B cell (primary cell): ENCODE data around the gene SMIM35. TPM values are rescaled to one million over a fixed set of nuclear protein-coding genes. Genes with fewer than 3 reads are reported as not detected.

Experiments
- ATAC-seq: fragments of 200-7000 bp; cut with Tn5 transposase; one replicate; pipeline ENCODE4 v1.10.0; 2021; ENCODE audit warnings: low read depth, mild to moderate bottlenecking, moderate number of reproducible peaks, moderate library complexity
- CTCF ChIA-PET: fragments of 350-600 bp; sonication (Branson Sonifier 250); formaldehyde crosslinking; loops from one replicate; lab custom pipeline; 2021; ENCODE audit warnings: antibody characterized with exemption, inconsistent platforms; lab: Charles Lee
- POLR2A ChIA-PET: fragments of 350-600 bp; sonication (Branson Sonifier 250); formaldehyde crosslinking; loops from one replicate; lab custom pipeline; 2021; ENCODE audit warnings: antibody characterized with exemption; lab: Charles Lee
- DNase-seq: peaks from one replicate; pipeline ENCODE4 v3.0.0; 2013
- H2AFZ ChIP-seq: 2 replicates; pipeline ENCODE4 v1.6.1; 2012; ENCODE audit warnings: mild to moderate bottlenecking, low read depth, low read length; ENCODE audit not compliant: insufficient read depth, poor library complexity, severe bottlenecking
- H3K27ac ChIP-seq, 2 donors: 1 replicate in 1 of 2; 2 replicates in 1 of 2; pipeline ENCODE4 v1.5.1; 2012 to 2013; ENCODE audit warnings: low read length in 2 of 2, mild to moderate bottlenecking in 2 of 2, moderate library complexity in 1 of 2
- H3K27me3 ChIP-seq, 4 experiments: fragments of 200-600 bp in 1 of 4; sonication (generic) in 1 of 4; replicated peaks in 1 of 4; 1 replicate in 2 of 4; 2 replicates in 2 of 4; pipeline versions ENCODE4 v1.6.1 to v1.7.0; 2013 to 2016; ENCODE audit warnings: low read length in 3 of 4, mild to moderate bottlenecking in 2 of 4, mixed read lengths in 1 of 4, moderate library complexity in 1 of 4; ENCODE audit not compliant: insufficient read depth in 4 of 4, control insufficient read depth in 3 of 4; ENCODE audit errors: control extremely low read depth in 1 of 4
- H3K36me3 ChIP-seq, 2 experiments: replicated peaks in 1 of 2; 1 replicate in 1 of 2; 2 replicates in 1 of 2; pipeline versions ENCODE4 v1.6.1 to v1.7.1; 2013; ENCODE audit warnings: low read length in 1 of 2; ENCODE audit not compliant: insufficient read depth in 2 of 2, control insufficient read depth in 1 of 2; ENCODE audit errors: control extremely low read depth in 1 of 2, extremely low read depth in 1 of 2
- H3K4me1 ChIP-seq, 2 donors: fragments of 200-600 bp in 1 of 2; sonication (generic) in 1 of 2; 1 replicate in 1 of 2; 2 replicates in 1 of 2; pipeline versions ENCODE4 v1.5.1 to v1.6.1; 2013 to 2017; ENCODE audit warnings: low read length in 2 of 2; ENCODE audit not compliant: control insufficient read depth in 2 of 2, insufficient read depth in 2 of 2
- H3K4me2 ChIP-seq: replicated peaks from 2 replicates; pipeline ENCODE3; 2012; ENCODE audit warnings: mild to moderate bottlenecking, low read depth, low read length; ENCODE audit not compliant: poor library complexity, severe bottlenecking
- H3K4me3 ChIP-seq, 5 experiments: fragments of 200-600 bp in 1 of 5; sonication (generic) in 1 of 5; 1 replicate in 3 of 5; 2 replicates in 2 of 5; pipeline versions ENCODE4 v1.5.1 to v1.7.0; 2011 to 2016; ENCODE audit warnings: low read length in 4 of 5, mild to moderate bottlenecking in 4 of 5, low read depth in 2 of 5, control low read depth in 1 of 5, moderate library complexity in 1 of 5; ENCODE audit not compliant: insufficient read depth in 1 of 5; ENCODE audit errors: control extremely low read depth in 1 of 5, extremely low read depth in 1 of 5
- H3K79me2 ChIP-seq: fragments of 200-600 bp; sonication (generic); one replicate; pipeline ENCODE4 v1.6.0; 2016; ENCODE audit warnings: low read length; ENCODE audit not compliant: control insufficient read depth, insufficient read depth
- H3K9ac ChIP-seq: fragments of 200-600 bp; sonication (generic); 2 replicates; pipeline ENCODE4 v1.6.1; 2017; ENCODE audit warnings: mild to moderate bottlenecking, low read length, moderate library complexity
- H3K9me3 ChIP-seq, 3 donors: one replicate each; pipeline versions ENCODE4 v1.6.1 to v1.7.1; 2013; ENCODE audit warnings: low read length in 2 of 3; ENCODE audit not compliant: control insufficient read depth in 2 of 3, insufficient read depth in 1 of 3; ENCODE audit errors: control extremely low read depth in 1 of 3
- H4K20me1 ChIP-seq: 2 replicates; pipeline ENCODE4 v1.6.0; 2012; ENCODE audit warnings: mild to moderate bottlenecking, low read length; ENCODE audit not compliant: insufficient read depth, control insufficient read depth, poor library complexity, severe bottlenecking
- H3K27ac Mint-ChIP-seq: one replicate; pipeline ENCODE4 v1.8.0; 2021; ENCODE audit warnings: mixed read lengths
- H3K27me3 Mint-ChIP-seq: one replicate; pipeline ENCODE4 v1.8.0; 2021; ENCODE audit warnings: mixed read lengths
- H3K4me1 Mint-ChIP-seq: one replicate; pipeline ENCODE4 v1.8.0; 2021; ENCODE audit warnings: mixed read lengths
- H3K4me3 Mint-ChIP-seq: one replicate; pipeline ENCODE4 v1.8.0; 2021; ENCODE audit warnings: mixed read lengths
- H3K9me3 Mint-ChIP-seq: one replicate; pipeline ENCODE4 v1.8.0; 2022; ENCODE audit warnings: mixed read lengths; ENCODE audit not compliant: insufficient read depth
- EZH2 ChIP-seq: IDR thresholded peaks from 2 replicates; pipeline ENCODE4 v1.6.1; 2012; ENCODE audit warnings: borderline replicate concordance, low read depth, mild to moderate bottlenecking, moderate library complexity, low read length; ENCODE audit not compliant: insufficient read depth, poor library complexity, severe bottlenecking
- WGBS: methylation state at CpG from one replicate; pipeline ENCODE4 v1.1.5; 2013; ENCODE audit warnings: missing lambda C conversion rate; ENCODE audit not compliant: insufficient coverage; 5-methylcytosine and 5-hydroxymethylcytosine counted together
- intact Hi-C: fragments of 100-400 bp; cut with micrococcal nuclease; formaldehyde crosslinking; loops from one replicate; pipeline ENCODE4 v1.10.0; 2022
- polyA plus RNA-seq: library from polyadenylated mRNA; depleted of rRNA; stranded (reverse); fragments of >200 nt; gene quantifications from 2 replicates; pipeline ENCODE4 v1.2.3, GENCODE V29; 2012
- total RNA-seq, 2 donors: library from RNA; stranded (reverse); fragments of 120-200 nt in 1 of 2; gene quantifications; 1 replicate in 1 of 2; 2 replicates in 1 of 2; pipeline versions ENCODE4 v1.2.3 to v1.2.4, GENCODE V29; 2013 to 2022
- TF ChIP-seq, protein P1 (sequence below): fragments of 200-600 bp; IDR thresholded peaks from one replicate; pipeline ENCODE4 v1.8.0; 2022; ENCODE audit warnings: antibody characterized with exemption, mild to moderate bottlenecking

SMIM35 gene
- total and polyA plus RNA-seq, 2 donors (not counting 1 experiment from before 2014, with no cell fraction given) = 1.3 to 4.5 TPM

- Histone ChIP-seq H2AFZ (no peak overlapping the region), H4K20me1 (no peaks in the 10 kb centered on the region), H3K4me2 (no peak overlapping the region), H3K4me3 (no peak overlapping the region), H3K4me1 (no peaks in the 10 kb centered on the region), H3K9me3 (no peaks in the 10 kb centered on the region), H3K9ac (no peak overlapping the region), H3K27me3 (peaks cover 0 to 12% (median 0%) of the 10 kb centered on the region in 4 experiments), H3K36me3 (no peaks in the 10 kb centered on the region), H3K79me2 (no peaks in the 10 kb centered on the region), H3K27ac (no peak overlapping the region)
- Mint-ChIP-seq H3K4me1 (no peaks in the 10 kb centered on the region), H3K27me3 (peaks cover 32% of the 10 kb centered on the region), H3K27ac (no peak overlapping the region), H3K4me3 (no peak overlapping the region), H3K9me3 (no peaks in the 10 kb centered on the region)
- ATAC-seq = no peak
- ChIA-PET POLR2A (no interaction called here), CTCF (interaction anchor here (1.4 to 13.0 kb wide), 4 partner anchors 8 to 254 kb away, joined by 3 to 495 read pairs (median 6); no protein-coding TSS in a partner anchor)
- 79% methylated on average over 6 of the region's 6 CpGs for WGBS
- no peak for TF ChIP-seq EZH2
- TF ChIP-seq, protein P1, sequence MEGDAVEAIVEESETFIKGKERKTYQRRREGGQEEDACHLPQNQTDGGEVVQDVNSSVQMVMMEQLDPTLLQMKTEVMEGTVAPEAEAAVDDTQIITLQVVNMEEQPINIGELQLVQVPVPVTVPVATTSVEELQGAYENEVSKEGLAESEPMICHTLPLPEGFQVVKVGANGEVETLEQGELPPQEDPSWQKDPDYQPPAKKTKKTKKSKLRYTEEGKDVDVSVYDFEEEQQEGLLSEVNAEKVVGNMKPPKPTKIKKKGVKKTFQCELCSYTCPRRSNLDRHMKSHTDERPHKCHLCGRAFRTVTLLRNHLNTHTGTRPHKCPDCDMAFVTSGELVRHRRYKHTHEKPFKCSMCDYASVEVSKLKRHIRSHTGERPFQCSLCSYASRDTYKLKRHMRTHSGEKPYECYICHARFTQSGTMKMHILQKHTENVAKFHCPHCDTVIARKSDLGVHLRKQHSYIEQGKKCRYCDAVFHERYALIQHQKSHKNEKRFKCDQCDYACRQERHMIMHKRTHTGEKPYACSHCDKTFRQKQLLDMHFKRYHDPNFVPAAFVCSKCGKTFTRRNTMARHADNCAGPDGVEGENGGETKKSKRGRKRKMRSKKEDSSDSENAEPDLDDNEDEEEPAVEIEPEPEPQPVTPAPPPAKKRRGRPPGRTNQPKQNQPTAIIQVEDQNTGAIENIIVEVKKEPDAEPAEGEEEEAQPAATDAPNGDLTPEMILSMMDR = no peak
- intact Hi-C loops = no loop called here
- DNase-seq = no peak
These were observed 25.1 kb downstream of the SMIM35 start for GRCh38 chr11:118061586-118062125.

- H3K27me3 Mint-ChIP-seq = peaks cover 31% of the 10 kb centered on the region
- intact Hi-C loops = no loop called here
- POLR2A ChIA-PET = no interaction called here
- no peak for ATAC-seq
- Histone ChIP-seq H3K27me3 (peaks cover 0 to 12% (median 0%) of the 10 kb centered on the region in 4 experiments), H2AFZ (no peak overlapping the region), H3K27ac (no peak overlapping the region), H3K4me1 (no peaks in the 10 kb centered on the region), H3K4me2 (no peak overlapping the region), H3K9me3 (no peaks in the 10 kb centered on the region), H3K79me2 (no peaks in the 10 kb centered on the region), H3K36me3 (no peaks in the 10 kb centered on the region), H3K4me3 (no peak overlapping the region), H3K9ac (no peak overlapping the region), H4K20me1 (no peaks in the 10 kb centered on the region)
- 100% methylated on average over 2 of the region's 7 CpGs for WGBS
- TF ChIP-seq EZH2 = no peak
- H3K4me1 Mint-ChIP-seq = no peaks in the 10 kb centered on the region
- no peak overlapping the region for H3K27ac Mint-ChIP-seq
- DNase-seq = no peak
- no peaks in the 10 kb centered on the region for H3K9me3 Mint-ChIP-seq
- H3K4me3 Mint-ChIP-seq = no peak overlapping the region
- CTCF ChIA-PET = interaction anchor here (1.4 to 13.0 kb wide), 4 partner anchors 113 to 253 kb away, joined by 3 to 495 read pairs (median 116); no protein-coding TSS in a partner anchor
These were observed 25.9 kb downstream of the SMIM35 start for GRCh38 chr11:118060869-118061268.
